GM21423 (cell line): ENCODE results near the gene TPX2.

ENCODE experiments used
- ATAC-seq: cut with Tn5 transposase; IDR thresholded peaks from one replicate; pipeline ENCODE4 v1.9.1; 2021; ENCODE audit warnings: mild to moderate bottlenecking, moderate library complexity; ENCODE audit not compliant: unreplicated experiment

Gene TPX2

GRCh38 chr20:31758991-31759390 lies 19.9 kb downstream of the TPX2 start:
- ATAC-seq = no peak

GRCh38 chr20:31759836-31760518 lies 20.9 kb downstream of the TPX2 start:
- ATAC-seq = no peak

DNA sequence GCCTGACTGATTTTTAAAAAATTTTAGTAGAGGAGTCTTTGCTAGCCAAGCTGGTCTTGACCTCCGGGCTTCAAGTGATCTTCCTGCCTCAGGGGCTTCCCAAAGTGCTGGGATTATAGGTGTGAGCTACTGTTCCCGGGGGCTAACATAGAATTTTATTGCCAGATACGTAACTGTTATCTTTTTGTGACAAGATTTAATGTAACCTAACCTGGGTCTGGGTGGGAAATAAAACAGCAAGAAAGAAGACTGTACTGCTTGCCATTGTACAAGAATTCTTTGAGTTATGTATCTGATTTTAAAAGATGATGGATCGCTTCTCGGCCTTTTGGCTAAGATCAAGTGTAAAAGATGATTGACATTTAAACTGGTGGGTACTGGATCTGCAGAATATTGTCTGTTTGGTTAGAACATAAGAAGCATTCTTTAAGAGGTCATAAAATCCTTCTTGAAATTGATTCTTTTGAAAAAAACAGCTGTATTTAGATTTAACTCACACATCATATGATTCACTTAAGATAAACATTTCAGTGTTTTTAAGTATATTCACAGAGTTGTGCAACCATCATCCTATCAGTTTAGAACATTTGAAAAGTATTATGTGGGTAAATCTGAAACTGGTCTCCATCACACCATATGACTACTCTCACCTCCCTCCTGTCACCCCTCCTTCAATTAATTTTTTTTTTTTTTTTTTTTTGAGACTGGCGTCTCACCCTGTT lies 21.6 kb downstream of the TPX2 start:
- ATAC-seq = no peak

DNA sequence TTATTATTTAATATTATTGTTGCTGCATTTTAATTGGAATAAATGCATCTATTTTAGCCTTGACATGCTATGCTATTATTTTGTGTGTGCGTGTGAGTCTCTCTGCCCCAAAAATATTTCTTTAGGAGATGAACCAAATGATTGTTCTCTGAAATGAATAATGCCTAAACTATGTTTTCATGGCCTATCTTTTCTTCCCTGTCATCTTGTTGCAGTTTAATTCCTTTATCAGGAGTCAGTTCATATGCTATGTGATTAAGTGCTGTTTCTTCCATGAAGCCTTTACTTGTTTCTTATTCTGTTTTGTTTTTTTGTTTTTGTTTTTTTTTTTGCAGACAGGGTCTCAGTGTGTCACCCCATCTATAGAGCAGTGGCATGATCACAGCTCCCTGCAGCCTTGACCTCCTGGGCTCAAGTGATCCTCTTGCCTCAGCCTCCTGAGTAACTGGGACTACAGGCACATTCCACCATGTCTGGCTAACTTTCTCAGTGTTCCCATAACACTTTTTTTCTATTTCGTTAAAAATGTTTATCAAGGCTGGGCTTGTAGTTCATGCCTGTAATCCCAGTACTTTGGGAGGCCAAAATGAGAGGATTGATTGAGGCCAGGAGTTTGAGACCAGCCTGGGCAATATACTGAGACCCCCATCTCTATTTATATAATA lies 25.7 kb downstream of the TPX2 start:
- no peak for ATAC-seq

DNA sequence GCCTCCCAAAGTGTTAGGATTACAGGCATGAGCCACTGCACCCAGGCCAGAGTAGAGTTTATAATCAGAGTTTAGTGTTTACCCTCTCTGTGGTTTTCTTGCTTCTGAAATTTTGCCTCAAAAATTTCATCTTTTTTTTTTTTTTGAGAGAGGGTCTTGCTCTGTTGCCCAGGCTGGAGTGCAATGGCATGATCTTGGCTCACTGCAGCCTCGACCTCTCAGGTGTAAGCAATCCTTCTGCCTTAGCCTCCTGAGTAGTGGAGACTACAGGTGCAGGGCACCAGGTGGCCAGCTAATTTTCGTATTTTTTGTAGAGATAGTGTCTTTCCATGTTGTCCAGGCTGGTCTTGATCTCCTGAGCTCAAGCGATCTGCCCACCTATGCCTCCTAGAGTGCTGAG lies 28.7 kb downstream of the TPX2 start:
- ATAC-seq = no peak

- no peak for ATAC-seq
These were observed 30.6 kb downstream of the TPX2 start for GRCh38 chr20:31769681-31770080.

DNA sequence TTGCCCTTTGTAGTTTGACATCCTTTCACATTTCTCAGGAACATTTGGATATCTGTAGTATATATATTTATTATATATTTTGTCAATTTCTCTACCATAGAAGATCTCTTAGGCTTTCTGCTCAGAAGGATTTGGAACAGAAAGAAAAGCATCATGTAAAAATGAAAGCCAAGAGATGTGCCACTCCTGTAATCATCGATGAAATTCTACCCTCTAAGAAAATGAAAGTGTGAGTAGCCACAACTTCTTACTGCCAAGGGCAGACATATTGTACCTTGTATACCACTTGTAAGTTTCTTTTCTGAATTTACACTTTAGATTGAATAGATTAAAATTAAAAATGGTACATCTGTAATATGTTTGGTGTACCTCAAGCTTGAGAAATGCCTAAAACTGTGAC lies 31.2 kb downstream of the TPX2 start:
- ATAC-seq = no peak

- no peak for ATAC-seq
These were observed 35.3 kb downstream of the TPX2 start for GRCh38 chr20:31774408-31774807.

DNA sequence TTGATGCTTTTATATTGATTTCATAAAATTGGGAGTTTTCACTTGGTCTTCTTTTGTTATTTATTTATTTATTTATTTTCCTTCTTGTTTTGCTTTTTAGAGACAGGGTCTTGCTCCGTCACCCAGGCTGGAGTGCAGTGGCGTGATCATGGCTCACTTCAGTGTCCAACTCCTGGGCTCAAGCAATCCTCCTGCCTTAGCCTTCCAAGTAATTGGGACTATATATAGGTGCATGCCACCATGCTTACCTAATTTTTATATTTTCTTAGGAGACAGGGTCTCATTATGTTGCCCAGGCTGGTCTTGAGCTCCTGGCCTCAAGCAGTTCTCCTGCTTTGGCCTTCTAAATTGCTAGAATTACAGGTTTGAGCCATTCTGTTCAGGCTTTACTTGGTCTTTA lies 41.7 kb downstream of the TPX2 start:
- no peak for ATAC-seq

DNA sequence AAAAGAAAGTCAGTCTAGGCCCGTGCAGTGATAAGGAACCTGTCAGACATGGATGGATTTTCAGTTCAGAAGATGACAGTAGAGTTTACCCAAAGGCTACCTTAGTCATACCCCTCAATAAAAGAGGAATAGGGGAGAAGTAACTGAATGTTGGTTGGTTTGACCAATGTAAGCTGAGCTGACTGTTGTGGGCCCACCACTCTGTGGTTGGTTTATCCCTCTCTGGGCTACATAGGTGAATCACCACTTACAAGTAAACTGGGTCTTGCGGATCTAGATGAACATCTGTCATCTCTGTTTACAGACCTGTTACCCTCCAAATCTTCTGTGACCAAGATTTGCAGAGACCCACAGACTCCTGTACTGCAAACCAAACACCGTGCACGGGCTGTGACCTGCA lies 42.9 kb downstream of the TPX2 start:
- ATAC-seq = no peak

GRCh38 chr20:31784354-31785044 lies 45.4 kb downstream of the TPX2 start:
- ATAC-seq = no peak

DNA sequence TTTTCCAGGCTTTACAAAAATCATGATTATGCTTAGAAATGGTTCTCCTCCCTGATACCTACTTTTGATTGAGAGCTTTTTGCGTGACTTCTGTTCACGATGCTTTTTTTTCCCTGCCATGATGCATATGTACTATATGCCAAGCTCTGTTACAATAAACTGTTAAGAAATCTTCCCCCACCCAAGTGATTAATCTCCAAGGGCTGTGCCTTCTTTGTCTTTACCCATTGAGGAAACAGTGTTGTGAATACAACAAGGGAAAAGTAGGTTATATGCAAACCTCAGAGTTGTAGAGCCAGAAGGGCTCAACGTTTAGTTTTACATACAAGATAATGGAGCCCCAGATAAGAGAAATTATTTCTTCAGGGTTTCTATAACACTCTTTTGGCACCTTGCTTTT lies 46.0 kb downstream of the TPX2 start:
- ATAC-seq = no peak

GRCh38 chr20:31788578-31788977 lies 49.5 kb downstream of the TPX2 start:
- no peak for ATAC-seq

GRCh38 chr20:31790401-31790800 lies 51.3 kb downstream of the TPX2 start:
- no peak for ATAC-seq

DNA sequence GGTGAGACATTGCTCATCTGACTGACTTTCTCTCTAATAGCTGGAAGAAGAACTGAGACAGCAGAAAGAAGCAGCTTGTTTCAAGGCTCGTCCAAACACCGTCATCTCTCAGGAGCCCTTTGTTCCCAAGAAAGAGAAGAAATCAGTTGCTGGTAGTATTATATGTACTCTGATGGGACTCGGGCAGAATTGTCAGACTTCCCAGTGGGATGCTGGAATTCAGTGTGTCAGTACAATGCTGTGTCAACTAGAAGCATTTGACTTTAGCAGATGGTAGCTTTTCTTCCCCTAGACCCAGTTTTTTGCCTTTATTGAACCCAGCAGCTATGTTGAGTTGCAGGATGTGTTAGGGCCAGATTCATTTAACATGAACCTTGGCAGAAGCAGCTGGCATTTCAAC lies 58.3 kb downstream of the TPX2 start:
- ATAC-seq = no peak

GRCh38 chr20:31801508-31801907 lies 62.4 kb downstream of the TPX2 start:
- no peak for ATAC-seq

GRCh38 chr20:31803552-31804291 lies 64.6 kb downstream of the TPX2 start:
- no peak for ATAC-seq

- no peak for ATAC-seq
These were observed 67.7 kb downstream of the TPX2 start for GRCh38 chr20:31806564-31807355.

- no peak for ATAC-seq
These were observed 69.4 kb downstream of the TPX2 start for GRCh38 chr20:31808481-31808880.

- ATAC-seq = no peak
These were observed 70.6 kb downstream of the TPX2 start for GRCh38 chr20:31809661-31810060.
